Choroid plexus epithelial cell (primary cell): ENCODE data around the gene PSAP.

Experiments
- DNase-seq: peaks from one replicate; pipeline ENCODE4 v3.0.0-alpha.2; 2010; ENCODE audit warnings: low read depth
- H3K4me3 ChIP-seq: 2 replicates; pipeline ENCODE4 v1.5.1; 2011; ENCODE audit warnings: low read depth, mild to moderate bottlenecking, control low read depth, low read length, moderate library complexity
- CTCF ChIP-seq: conservative IDR thresholded peaks from 2 replicates; pipeline ENCODE4 v1.5.1; 2011; ENCODE audit warnings: low read depth, mild to moderate bottlenecking, control low read depth, inconsistent platforms, low read length, moderate library complexity

Gene PSAP

GRCh38 chr10:71816421-71816851, 34.6 kb downstream of the PSAP start:
- H3K4me3 ChIP-seq = no peak overlapping the region
- DNase-seq = no peak
- no peak for TF ChIP-seq CTCF

DNA sequence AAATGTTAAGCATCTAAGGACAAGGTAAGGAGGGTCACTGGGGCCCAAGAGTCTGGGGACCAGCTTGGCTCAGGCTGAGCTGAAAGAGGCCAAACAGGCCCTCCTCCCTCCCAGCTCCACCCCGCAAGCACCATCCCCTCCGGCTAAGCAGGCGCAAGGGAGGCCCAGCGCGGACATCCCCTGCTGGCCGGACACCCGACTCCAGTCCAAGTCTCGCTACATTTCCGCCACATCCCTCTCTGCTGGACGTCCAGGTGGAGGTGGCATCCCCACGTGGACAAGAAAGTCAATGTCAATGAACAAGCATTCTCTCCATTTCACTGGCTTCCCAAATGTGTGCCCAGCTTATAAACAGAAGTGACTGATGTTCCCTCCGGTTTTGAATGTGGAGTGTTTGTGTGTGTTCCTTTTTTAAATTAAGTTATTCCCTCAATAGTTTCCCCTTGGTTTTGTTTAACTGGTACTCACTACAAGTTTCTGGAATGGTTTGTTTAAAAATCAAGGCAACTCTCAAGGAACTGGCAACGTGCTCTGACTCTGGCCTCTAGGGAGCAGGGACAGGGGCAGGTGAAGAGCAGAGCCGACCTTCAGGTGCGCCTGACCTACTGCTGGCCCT, 35.4 kb downstream of the PSAP start:
- no peak overlapping the region for H3K4me3 ChIP-seq
- DNase-seq = no peak
- TF ChIP-seq CTCF = no peak

DNA sequence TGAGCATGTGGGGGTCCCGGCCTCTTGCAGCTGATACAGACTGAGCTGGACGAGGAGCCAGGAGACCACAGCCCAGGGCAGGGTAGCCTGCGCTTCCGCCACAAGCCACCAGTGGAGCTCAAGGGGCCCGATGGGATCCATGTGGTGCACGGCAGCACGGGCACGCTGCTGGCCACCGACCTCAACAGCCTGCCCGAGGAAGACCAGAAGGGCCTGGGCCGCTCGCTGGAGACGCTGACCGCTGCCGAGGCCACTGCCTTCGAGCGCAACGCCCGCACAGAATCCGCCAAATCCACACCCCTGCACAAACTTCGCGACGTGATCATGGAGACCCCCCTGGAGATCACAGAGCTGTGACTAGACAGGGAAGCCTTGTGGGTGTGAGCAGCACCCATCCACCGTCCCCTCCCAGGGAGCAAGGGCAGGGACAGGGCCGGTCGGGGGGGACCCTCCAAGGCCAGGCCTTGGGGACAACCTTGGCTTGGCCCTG, 36.1 kb downstream of the PSAP start:
- DNase-seq = no peak
- no peak overlapping the region for H3K4me3 ChIP-seq
- peak; percentile 11 for TF ChIP-seq CTCF

DNA sequence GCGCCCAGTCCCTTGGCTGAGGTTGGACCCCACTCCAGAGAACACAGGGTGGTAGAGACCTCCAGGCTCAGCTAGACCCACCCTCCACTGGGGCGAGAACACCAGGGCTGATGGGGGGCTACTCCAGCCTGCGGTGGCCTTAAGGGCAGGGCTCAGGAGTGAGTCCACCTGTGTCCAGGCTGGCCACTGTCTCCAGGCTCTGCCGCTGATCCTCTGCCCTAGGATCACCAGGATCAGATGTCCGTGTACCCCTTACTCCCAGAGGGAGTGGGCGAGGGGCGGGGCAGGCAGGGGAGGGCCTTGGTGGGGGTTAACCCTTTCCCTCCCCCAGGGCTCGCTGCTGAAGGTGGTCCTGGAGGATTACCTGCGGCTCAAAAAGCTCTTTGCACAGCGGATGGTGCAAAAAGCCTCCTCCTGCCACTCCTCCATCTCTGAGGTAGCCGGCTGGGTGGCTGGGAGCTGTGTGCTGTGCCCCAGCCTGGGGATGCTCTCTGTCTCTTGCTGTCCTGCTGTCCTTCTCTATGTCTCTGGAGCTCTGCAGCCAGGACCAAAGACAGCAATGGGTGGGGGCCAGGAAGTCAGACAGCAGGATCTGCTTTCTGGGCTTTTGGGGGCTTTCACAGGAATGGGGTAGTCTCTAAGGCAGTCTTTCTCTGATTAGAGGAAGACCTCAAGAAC, 38.0 kb downstream of the PSAP start:
- no peak overlapping the region for H3K4me3 ChIP-seq
- DNase-seq = no peak
- TF ChIP-seq CTCF = no peak

- DNase-seq = peak; percentile 56
- TF ChIP-seq CTCF = peak; percentile 78
- H3K4me3 ChIP-seq = no peak overlapping the region
Measured at GRCh38 chr10:71812016-71812912, 38.8 kb downstream of the PSAP start.

DNA sequence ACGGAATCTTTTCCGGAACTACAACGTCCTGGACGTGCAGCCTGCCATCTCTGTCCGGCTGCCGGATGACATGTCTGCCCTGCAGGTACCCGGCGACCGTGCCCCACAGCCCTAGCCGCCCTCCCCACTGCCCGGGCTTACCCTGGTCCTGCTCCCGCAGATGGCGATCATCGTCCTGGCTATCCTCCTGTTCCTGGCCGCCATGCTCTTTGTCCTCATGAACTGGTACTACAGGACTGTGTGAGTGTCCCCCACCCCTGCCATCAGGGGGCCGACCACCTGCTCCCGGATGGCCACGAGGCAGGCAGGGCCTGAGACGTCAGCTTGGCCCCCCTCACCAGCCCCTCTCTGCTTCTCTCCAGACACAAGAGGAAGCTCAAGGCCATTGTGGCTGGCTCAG, 39.7 kb downstream of the PSAP start:
- DNase-seq = no peak
- no peak overlapping the region for H3K4me3 ChIP-seq
- TF ChIP-seq CTCF = no peak
